Mesothelial cell of epicardium (in vitro differentiated cells): ENCODE data around the gene KCNC2. TPM values are rescaled to one million over a fixed set of nuclear protein-coding genes. Genes with fewer than 3 reads are reported as not detected.

ENCODE experiments used
- total RNA-seq: library from RNA; stranded (reverse); gene quantifications from 3 replicates; pipeline ENCODE4 v1.2.1, GENCODE V29; 2021

The KCNC2 gene
- total RNA-seq, 1 donor from 2014 or later = 1.6 TPM

Other genes with a start within 250 kb of the KCNC2 start
- gene CAPS2, start 120.5 kb upstream of the KCNC2 start, total RNA-seq = 19.7 to 21.5 TPM (median 21.3 TPM) in 3 replicates
- not detected in 3 replicates for gene GLIPR1L1, start 124.8 kb upstream of the KCNC2 start, total RNA-seq
- 0.89 to 1.6 TPM (median 1.4 TPM) in 3 replicates for gene GLIPR1L2, start 181.2 kb upstream of the KCNC2 start, total RNA-seq